ENCODE results near the gene RNASEH2B. TPM values are rescaled to one million over a fixed set of nuclear protein-coding genes. Genes with fewer than 3 reads are reported as not detected.

Gene RNASEH2B
- total and polyA plus RNA-seq, 12 donors = 30.5 to 86.8 (median 40.1) TPM

GRCh38 chr13:50893211-50893852 lies 16.3 kb upstream of the RNASEH2B start:
- H3K27ac ChIP-seq = peak overlapping the region in 1 of 10 donors; percentile 83

GRCh38 chr13:50894012-50894411 lies 15.6 kb upstream of the RNASEH2B start:
- TF ChIP-seq CTCF (IDR thresholded peaks at IDR 0.05) = no peak

More at GRCh38 chr13:50893211-50893852, 16.3 kb upstream of the RNASEH2B start:
- WGBS, 2 donors = 66 to 82% methylated on average over 4 of the region's 4 CpGs
- ATAC-seq = no peak
- H3K27me3 ChIP-seq = no peaks in the 10 kb centered on the region
- H3K36me3 ChIP-seq = no peaks in the 10 kb centered on the region
- H3K4me1 ChIP-seq = peaks cover 0 to 25% (median 0%) of the 10 kb centered on the region in 9 donors
- no peaks in the 10 kb centered on the region for H3K9me3 ChIP-seq
- intact Hi-C loops (cut with DNase I) = no loop called here
- peak overlapping the region in 1 of 10 donors; percentile 16 for H3K4me3 ChIP-seq
- no peak for DNase-seq
- no peak for TF ChIP-seq CTCF (IDR thresholded peaks at IDR 0.05)

GRCh38 chr13:50894504-50894903 lies 15.1 kb upstream of the RNASEH2B start:
- no peak for ATAC-seq
- DNase-seq = no peak
- H3K4me1 ChIP-seq = peaks cover 0 to 25% (median 0%) of the 10 kb centered on the region in 9 donors
- peak overlapping the region in 1 of 10 donors; percentile 55 for H3K27ac ChIP-seq
- H3K9me3 ChIP-seq = no peaks in the 10 kb centered on the region
- 73 to 82% methylated on average over 2 of the region's 2 CpGs for WGBS, 2 donors
- intact Hi-C loops (cut with DNase I) = no loop called here
- no peak overlapping the region for H3K4me3 ChIP-seq
- no peaks in the 10 kb centered on the region for H3K27me3 ChIP-seq
- TF ChIP-seq CTCF (IDR thresholded peaks at IDR 0.05) = no peak
- H3K36me3 ChIP-seq = no peaks in the 10 kb centered on the region

More at GRCh38 chr13:50894012-50894411, 15.6 kb upstream of the RNASEH2B start:
- 64 to 88% methylated on average over 2 of the region's 2 CpGs for WGBS, 2 donors
- intact Hi-C loops (cut with DNase I) = no loop called here
- H3K27me3 ChIP-seq = no peaks in the 10 kb centered on the region
- no peak overlapping the region for H3K4me3 ChIP-seq
- H3K9me3 ChIP-seq = no peaks in the 10 kb centered on the region
- no peak for DNase-seq
- no peaks in the 10 kb centered on the region for H3K36me3 ChIP-seq
- peak overlapping the region in 1 of 10 donors; percentile 55 for H3K27ac ChIP-seq
- ATAC-seq = no peak
- H3K4me1 ChIP-seq = peaks cover 0 to 25% (median 0%) of the 10 kb centered on the region in 9 donors

GRCh38 chr13:50898338-50898737 lies 11.3 kb upstream of the RNASEH2B start:
- Histone ChIP-seq H3K9me3 (no peaks in the 10 kb centered on the region), H3K27me3 (no peaks in the 10 kb centered on the region), H3K36me3 (no peaks in the 10 kb centered on the region), H3K27ac (no peak overlapping the region), H3K4me3 (no peak overlapping the region), H3K4me1 (peaks cover 0 to 12% (median 0%) of the 10 kb centered on the region in 9 donors)
- intact Hi-C loops (cut with DNase I) = no loop called here
- ATAC-seq (no peak), DNase-seq (no peak)
- 19 to 27% methylated on average over 1 of the region's 1 CpG for WGBS, 2 donors
- TF ChIP-seq CTCF (IDR thresholded peaks at IDR 0.05) = no peak

Data from heart right ventricle (tissue), 16 donors.